HL-60 (cell line): ENCODE measurements around the gene ENTPD6.

Experiments
- CTCF ChIP-seq: IDR thresholded peaks from one replicate; pipeline ENCODE4 v1.5.1; 2011; ENCODE audit warnings: low read length, control low read depth, inconsistent platforms; ENCODE audit not compliant: insufficient read depth
- GABPA ChIP-seq: IDR thresholded peaks from 2 replicates; pipeline ENCODE4 v1.6.1; 2012; ENCODE audit warnings: low read depth
- POLR2AphosphoS5 ChIP-seq: IDR thresholded peaks from 2 replicates; pipeline ENCODE4 v1.6.1; 2012; ENCODE audit warnings: low read depth
- REST ChIP-seq: IDR thresholded peaks from 2 replicates; pipeline ENCODE4 v1.6.1; 2012; ENCODE audit warnings: low read depth; ENCODE audit not compliant: insufficient replicate concordance
- SPI1 ChIP-seq: IDR thresholded peaks from 2 replicates; pipeline ENCODE4 v1.6.1; 2012; ENCODE audit warnings: low read depth, mild to moderate bottlenecking, borderline replicate concordance

DNA sequence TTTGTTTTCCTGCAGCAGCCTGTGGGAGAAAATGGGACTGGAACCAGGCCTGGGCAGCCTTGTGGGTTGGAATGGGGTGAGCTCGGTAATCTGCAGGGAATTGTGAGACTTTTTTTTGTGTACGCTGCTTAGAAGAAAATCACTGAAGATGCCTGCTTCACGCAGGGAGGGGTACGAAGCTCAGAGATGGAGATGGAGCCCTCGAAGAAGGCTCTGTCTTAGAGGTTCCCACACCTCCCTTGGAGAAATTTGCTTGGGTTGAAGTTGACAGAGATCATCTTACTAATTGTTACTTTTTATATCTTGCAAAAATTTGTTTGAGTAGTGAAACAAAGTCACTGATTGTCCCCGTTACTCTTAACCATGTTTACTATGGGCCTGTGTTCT lies 53.3 kb downstream of the ENTPD6 start:
- no peak for TF ChIP-seq CTCF
- TF ChIP-seq REST, result no peak
- TF ChIP-seq POLR2AphosphoS5, result no peak
- no peak for TF ChIP-seq GABPA
- TF ChIP-seq SPI1, result no peak
